Kidney epithelial cell (primary cell): ENCODE measurements around the gene TRIM8. TPM values are rescaled to one million over a fixed set of nuclear protein-coding genes. Genes with fewer than 3 reads are reported as not detected.

ENCODE experiments used
- DNase-seq: peaks from one replicate; pipeline ENCODE4 v3.0.0-alpha.2; 2010; ENCODE audit warnings: low read depth
- H3K27me3 ChIP-seq: 2 replicates; pipeline ENCODE4 v1.6.0; 2011; ENCODE audit warnings: low read length; ENCODE audit not compliant: control insufficient read depth, insufficient read depth
- H3K36me3 ChIP-seq: 2 replicates; pipeline ENCODE4 v1.5.1; 2011; ENCODE audit warnings: low read length; ENCODE audit not compliant: control insufficient read depth, insufficient read depth
- H3K4me3 ChIP-seq: 2 replicates; pipeline ENCODE4 v1.5.1; 2011; ENCODE audit warnings: low read depth, mild to moderate bottlenecking, control low read depth, low read length
- CTCF ChIP-seq: IDR thresholded peaks from 2 replicates; pipeline ENCODE4 v1.5.1; 2011; ENCODE audit warnings: mild to moderate bottlenecking, moderate library complexity, low read length, control low read depth, inconsistent platforms; ENCODE audit not compliant: insufficient read depth, poor library complexity, severe bottlenecking
- total RNA-seq: library from RNA; depleted of rRNA; stranded (reverse); fragments of >200 nt; gene quantifications from 2 replicates; pipeline ENCODE4 v1.2.3, GENCODE V29; 2015

The TRIM8 gene
- total RNA-seq, 1 donor from 2014 or later: 393 TPM

GRCh38 chr10:102617816-102618215 is 26.5 kb upstream of the TRIM8 start:
- TF ChIP-seq CTCF: no peak
- no peaks in the 10 kb centered on the region for H3K27me3 ChIP-seq
- H3K4me3 ChIP-seq: no peak overlapping the region
- DNase-seq: no peak
- no peaks in the 10 kb centered on the region for H3K36me3 ChIP-seq

- no peaks in the 10 kb centered on the region for H3K27me3 ChIP-seq
- H3K36me3 ChIP-seq: no peaks in the 10 kb centered on the region
- no peak for TF ChIP-seq CTCF
- DNase-seq: no peak
- H3K4me3 ChIP-seq: no peak overlapping the region
Observed at GRCh38 chr10:102619281-102619981, 24.8 kb upstream of the TRIM8 start.

GRCh38 chr10:102620138-102620590 is 24.1 kb upstream of the TRIM8 start:
- Histone ChIP-seq H3K36me3 (no peaks in the 10 kb centered on the region), H3K4me3 (no peak overlapping the region), H3K27me3 (no peaks in the 10 kb centered on the region)
- no peak for DNase-seq
- no peak for TF ChIP-seq CTCF

GRCh38 chr10:102620591-102621442 is 23.5 kb upstream of the TRIM8 start:
- DNase-seq: no peak
- TF ChIP-seq CTCF: no peak
- Histone ChIP-seq H3K27me3 (no peaks in the 10 kb centered on the region), H3K4me3 (no peak overlapping the region), H3K36me3 (no peaks in the 10 kb centered on the region)

- no peak overlapping the region for H3K4me3 ChIP-seq
- no peak for TF ChIP-seq CTCF
- no peaks in the 10 kb centered on the region for H3K36me3 ChIP-seq
- DNase-seq: no peak
- no peaks in the 10 kb centered on the region for H3K27me3 ChIP-seq
Observed at GRCh38 chr10:102621443-102622325, 22.6 kb upstream of the TRIM8 start.
